ENCODE results near the gene PXDC1.
"Not testable (repeated sequence)": the region's sequence is repeated elsewhere in the genome, so short reads cannot be mapped to it uniquely, and the experiment has no call there.

PXDC1 gene

GRCh38 chr6:3707751-3708412, 43.6 kb downstream of the PXDC1 start:
- no peak for DNase-seq

GRCh38 chr6:3707024-3707423, 44.5 kb downstream of the PXDC1 start:
- no peak for DNase-seq

- DNase-seq = no peak
Observed at GRCh38 chr6:3706547-3706946, 45.0 kb downstream of the PXDC1 start.

- DNase-seq = no peak
Observed at GRCh38 chr6:3701631-3702030, 49.9 kb downstream of the PXDC1 start.

GRCh38 chr6:3699231-3699630, 52.3 kb downstream of the PXDC1 start:
- DNase-seq = no peak

GRCh38 chr6:3698021-3698420, 53.5 kb downstream of the PXDC1 start:
- DNase-seq = no peak

GRCh38 chr6:3697609-3698008, 53.9 kb downstream of the PXDC1 start:
- DNase-seq = no peak

GRCh38 chr6:3696525-3697088, 54.9 kb downstream of the PXDC1 start:
- no peak for DNase-seq

- no peak for DNase-seq
Observed at GRCh38 chr6:3695065-3695817, 56.3 kb downstream of the PXDC1 start.

GRCh38 chr6:3693831-3694230, 57.7 kb downstream of the PXDC1 start:
- no peak for DNase-seq

- DNase-seq = no peak
Observed at GRCh38 chr6:3690506-3690905, 61.0 kb downstream of the PXDC1 start.

GRCh38 chr6:3687847-3688246, 63.7 kb downstream of the PXDC1 start:
- DNase-seq = no peak

- no peak for DNase-seq
Observed at GRCh38 chr6:3683331-3683730, 68.2 kb downstream of the PXDC1 start.

- no peak for DNase-seq
Observed at GRCh38 chr6:3678946-3679345, 72.6 kb downstream of the PXDC1 start.

GRCh38 chr6:3677751-3678150, 73.8 kb downstream of the PXDC1 start:
- not testable (repeated sequence) for DNase-seq

GRCh38 chr6:3677351-3677750, 74.2 kb downstream of the PXDC1 start:
- not testable (repeated sequence) for DNase-seq

Data from stimulated activated CD4-positive, alpha-beta T cell treated with anti-CD3 and anti-CD28 coated beads, Interleukin-4, amount 100 ng/mL, for 4 hours (primary cell).